Caco-2 (cell line): ENCODE results near the gene BCL10. TPM values are rescaled to one million over a fixed set of nuclear protein-coding genes. Genes with fewer than 3 reads are reported as not detected.

Source experiments
- BruUV-seq: library from RNA; stranded (reverse); fragments of 400-500 nt; replicated peaks from 2 replicates; lab custom pipeline; 2021; lab: Mats Ljungman, UMichigan
- CTCF ChIA-PET: fragments of 300-600 bp; sonication (Branson Sonifier 250); formaldehyde crosslinking; loops from one replicate; lab custom pipeline; 2022; ENCODE audit warnings: antibody characterized with exemption; lab: Charles Lee
- POLR2A ChIA-PET: fragments of 300-600 bp; sonication (Branson Sonifier 250); formaldehyde crosslinking; loops from one replicate; lab custom pipeline; 2022; ENCODE audit warnings: antibody characterized with exemption; lab: Charles Lee
- DNase-seq, 2 experiments: peaks; one replicate each; pipeline versions ENCODE4 v3.0.0 to v3.0.0-alpha.2; 2020 to 2022
- H3K27me3 ChIP-seq: replicated peaks from 2 replicates; pipeline ENCODE4 v1.6.0; 2011; ENCODE audit warnings: low read length; ENCODE audit not compliant: control insufficient read depth, insufficient read depth
- H3K36me3 ChIP-seq: 2 replicates; pipeline ENCODE4 v1.5.1; 2011; ENCODE audit warnings: low read length; ENCODE audit not compliant: control insufficient read depth, insufficient read depth
- H3K4me1 ChIP-seq: fragments of 250-450 bp; sonication (Bioruptor Pico); 2 replicates; pipeline ENCODE4 v1.5.1; 2020; ENCODE audit warnings: mild to moderate bottlenecking
- H3K4me3 ChIP-seq: 2 replicates; pipeline ENCODE4 v1.5.1; 2011; ENCODE audit warnings: low read depth, mild to moderate bottlenecking, control low read depth, low read length
- H3K9me3 ChIP-seq: fragments of 250-450 bp; sonication (Bioruptor Pico); 2 replicates; pipeline ENCODE4 v1.5.1; 2020; ENCODE audit warnings: mild to moderate bottlenecking, moderate library complexity
- H3K27ac Mint-ChIP-seq: one replicate; pipeline ENCODE4 v1.8.0; 2022; ENCODE audit warnings: mixed read lengths; ENCODE audit not compliant: unreplicated experiment
- H3K27me3 Mint-ChIP-seq: one replicate; pipeline ENCODE4 v1.8.0; 2022; ENCODE audit warnings: mixed read lengths; ENCODE audit not compliant: insufficient read depth, unreplicated experiment
- H3K36me3 Mint-ChIP-seq: one replicate; pipeline ENCODE4 v1.8.0; 2022; ENCODE audit warnings: mild to moderate bottlenecking, mixed read lengths; ENCODE audit not compliant: insufficient read depth, unreplicated experiment
- H3K4me1 Mint-ChIP-seq: one replicate; pipeline ENCODE4 v1.8.0; 2022; ENCODE audit warnings: low read depth, mixed read lengths; ENCODE audit not compliant: unreplicated experiment
- H3K4me3 Mint-ChIP-seq: one replicate; pipeline ENCODE4 v1.8.0; 2022; ENCODE audit warnings: mild to moderate bottlenecking, moderate library complexity, mixed read lengths; ENCODE audit not compliant: unreplicated experiment
- H3K9me3 Mint-ChIP-seq: one replicate; pipeline ENCODE4 v1.8.0; 2022; ENCODE audit warnings: mixed read lengths; ENCODE audit not compliant: unreplicated experiment
- intact Hi-C: fragments of 100-400 bp; cut with micrococcal nuclease; formaldehyde crosslinking; loops from one replicate; pipeline ENCODE4 v1.10.0; 2022; ENCODE audit not compliant: unreplicated experiment
- total RNA-seq: library from RNA; stranded (reverse); gene quantifications from 2 replicates; pipeline ENCODE4 v1.2.3, GENCODE V29; 2022
- TF ChIP-seq, protein P1 (sequence below), 2 experiments: fragments of 200-600 bp in 1 of 2; IDR thresholded peaks; 1 replicate in 1 of 2; 2 replicates in 1 of 2; pipeline versions ENCODE4 v1.5.1 to v1.8.0; 2011 to 2022; ENCODE audit warnings: antibody characterized with exemption in 1 of 2, control low read depth in 1 of 2, inconsistent platforms in 1 of 2, low read depth in 1 of 2, low read length in 1 of 2, mild to moderate bottlenecking in 1 of 2, moderate library complexity in 1 of 2; ENCODE audit not compliant: insufficient read depth in 1 of 2, severe bottlenecking in 1 of 2, unreplicated experiment in 1 of 2

The BCL10 gene
- total RNA-seq, 1 experiment from 2014 or later: 18.1 TPM

DNA sequence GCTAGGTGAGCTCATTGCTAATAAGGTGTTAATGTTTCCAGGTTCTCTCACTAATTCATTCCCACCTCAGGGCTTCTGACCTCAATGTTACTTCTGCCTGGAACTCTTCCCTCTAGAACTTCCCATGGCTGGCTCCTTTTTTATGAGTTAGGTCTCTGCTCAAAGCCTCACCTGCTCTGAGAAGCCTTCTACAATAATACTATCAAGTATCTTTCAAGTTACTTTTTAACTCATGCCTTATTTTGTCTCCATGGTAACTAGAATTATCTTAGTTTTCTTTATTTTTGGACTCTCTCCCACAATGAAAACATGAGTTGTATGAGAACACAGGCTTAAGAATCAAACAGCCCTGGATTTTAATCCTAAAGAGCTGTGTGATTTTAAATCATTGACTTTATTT lies 13.4 kb downstream of the BCL10 start:
- no peak overlapping the region for H3K4me3 ChIP-seq
- no peak overlapping the region for H3K4me3 Mint-ChIP-seq
- TF ChIP-seq, protein P1, sequence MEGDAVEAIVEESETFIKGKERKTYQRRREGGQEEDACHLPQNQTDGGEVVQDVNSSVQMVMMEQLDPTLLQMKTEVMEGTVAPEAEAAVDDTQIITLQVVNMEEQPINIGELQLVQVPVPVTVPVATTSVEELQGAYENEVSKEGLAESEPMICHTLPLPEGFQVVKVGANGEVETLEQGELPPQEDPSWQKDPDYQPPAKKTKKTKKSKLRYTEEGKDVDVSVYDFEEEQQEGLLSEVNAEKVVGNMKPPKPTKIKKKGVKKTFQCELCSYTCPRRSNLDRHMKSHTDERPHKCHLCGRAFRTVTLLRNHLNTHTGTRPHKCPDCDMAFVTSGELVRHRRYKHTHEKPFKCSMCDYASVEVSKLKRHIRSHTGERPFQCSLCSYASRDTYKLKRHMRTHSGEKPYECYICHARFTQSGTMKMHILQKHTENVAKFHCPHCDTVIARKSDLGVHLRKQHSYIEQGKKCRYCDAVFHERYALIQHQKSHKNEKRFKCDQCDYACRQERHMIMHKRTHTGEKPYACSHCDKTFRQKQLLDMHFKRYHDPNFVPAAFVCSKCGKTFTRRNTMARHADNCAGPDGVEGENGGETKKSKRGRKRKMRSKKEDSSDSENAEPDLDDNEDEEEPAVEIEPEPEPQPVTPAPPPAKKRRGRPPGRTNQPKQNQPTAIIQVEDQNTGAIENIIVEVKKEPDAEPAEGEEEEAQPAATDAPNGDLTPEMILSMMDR (IDR thresholded peaks at IDR 0.05; ENCODE audit: insufficient read depth in 1 of 2, low read depth in 1 of 2, low read length in 1 of 2, severe bottlenecking in 1 of 2, unreplicated experiment in 1 of 2): no peak
- no peaks in the 10 kb centered on the region for H3K9me3 ChIP-seq
- no peaks in the 10 kb centered on the region for H3K9me3 Mint-ChIP-seq
- peaks cover 8% of the 10 kb centered on the region for H3K4me1 Mint-ChIP-seq
- intact Hi-C loops: no loop called here
- ChIA-PET POLR2A (interaction anchor here (1.2 kb wide), 1 partner anchor 13 kb away, joined by 3 read pairs; the partner anchor contains the start of gene BCL10), CTCF (no interaction called here)
- BruUV-seq: no TSS peak
- DNase-seq: no peak
- no peaks in the 10 kb centered on the region for H3K4me1 ChIP-seq
- H3K36me3 ChIP-seq: no peaks in the 10 kb centered on the region
- peaks cover 44% of the 10 kb centered on the region for H3K36me3 Mint-ChIP-seq
- no peaks in the 10 kb centered on the region for H3K27me3 ChIP-seq
- no peak overlapping the region for H3K27ac Mint-ChIP-seq
- no peaks in the 10 kb centered on the region for H3K27me3 Mint-ChIP-seq

DNA sequence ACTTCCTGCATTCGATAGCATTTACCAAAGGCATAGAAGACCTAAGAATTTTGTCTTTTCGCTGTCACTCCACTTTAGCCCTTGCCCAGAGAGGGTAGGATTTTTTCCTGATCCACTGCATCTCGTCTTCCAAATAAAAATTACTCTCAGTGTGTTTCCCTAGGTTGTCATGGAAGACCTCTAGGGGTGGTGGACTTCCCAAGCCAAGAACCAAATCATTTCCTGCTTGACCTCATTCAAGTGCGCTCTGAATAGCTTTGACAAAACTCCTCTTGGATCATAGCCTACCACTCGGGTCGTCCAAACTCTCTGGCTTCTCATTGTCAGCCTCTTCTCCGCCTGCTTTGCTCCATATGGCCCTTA lies 16.5 kb downstream of the BCL10 start:
- ChIA-PET CTCF (interaction anchor here (0.6 to 2.5 kb wide), 11 partner anchors 11 to 315 kb away, joined by 3 to 19 read pairs (median 5); partner anchors contain the start of gene BCL10), POLR2A (interaction anchor here (0.8 to 1.4 kb wide), 2 partner anchors 16 to 59 kb away, joined by 3 to 11 read pairs; partner anchors contain the start of genes BCL10 and SYDE2)
- Mint-ChIP-seq H3K27ac (peak overlapping the region; percentile 87), H3K27me3 (no peaks in the 10 kb centered on the region), H3K4me3 (peak overlapping the region; percentile 95), H3K36me3 (peaks cover 58% of the 10 kb centered on the region), H3K4me1 (peaks cover 15% of the 10 kb centered on the region), H3K9me3 (no peaks in the 10 kb centered on the region)
- intact Hi-C loops: loop anchor here (1.0 to 2.0 kb wide), 2 partner anchors 59 to 315 kb away; partner anchors contain the start of gene SYDE2
- Histone ChIP-seq H3K36me3 (no peaks in the 10 kb centered on the region), H3K27me3 (no peaks in the 10 kb centered on the region), H3K9me3 (no peaks in the 10 kb centered on the region), H3K4me1 (no peaks in the 10 kb centered on the region), H3K4me3 (0 out of 2 replicates have a peak overlapping the region, but pooled peaks have one; percentile 15)
- TF ChIP-seq, protein P1 (IDR thresholded peaks at IDR 0.05; ENCODE audit: insufficient read depth in 1 of 2, low read depth in 1 of 2, low read length in 1 of 2, severe bottlenecking in 1 of 2, unreplicated experiment in 1 of 2): no peak
- BruUV-seq: no TSS peak
- DNase-seq: no peak

DNA sequence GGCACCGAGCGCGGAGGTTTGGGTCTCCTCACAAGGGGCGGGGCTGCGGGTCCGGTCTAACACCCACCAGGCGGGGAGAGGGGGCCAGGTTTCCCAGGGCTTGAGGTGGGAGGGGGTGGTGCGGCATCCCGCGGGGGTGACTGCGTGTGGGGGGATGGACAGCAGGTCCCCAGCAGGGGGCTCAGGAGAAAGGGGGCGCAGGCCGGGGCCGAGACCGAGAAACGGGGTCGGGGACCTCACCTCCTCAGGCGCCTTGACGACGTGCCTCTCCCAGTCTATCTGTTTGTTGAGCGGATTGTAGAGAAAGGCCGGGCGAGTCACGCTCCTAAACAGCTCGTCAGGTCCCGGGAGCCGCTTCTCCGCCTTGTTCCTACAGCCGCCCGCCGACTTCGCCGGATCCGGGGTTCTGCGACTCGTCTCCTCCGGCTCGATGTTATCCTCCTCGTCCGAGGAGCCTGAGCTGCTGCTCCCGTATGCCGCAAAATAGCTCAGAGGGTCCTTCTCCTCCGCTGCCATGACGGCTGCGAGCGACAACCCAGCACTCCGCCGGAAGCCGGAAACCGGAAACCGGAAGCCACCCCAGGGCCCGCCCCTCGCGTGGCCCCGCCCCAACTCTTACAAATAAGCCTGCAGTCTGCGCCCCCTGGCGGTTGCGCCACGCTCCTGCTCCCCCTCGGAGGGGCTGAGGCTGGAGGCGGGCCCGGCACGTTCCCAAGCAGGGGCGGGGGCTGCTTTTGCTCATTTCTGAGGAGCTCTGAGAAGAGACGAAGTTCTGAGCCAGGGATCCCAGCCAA lies 17.1 kb downstream of the BCL10 start, which contains the start of gene C1orf52:
TSS of gene C1orf52 (minus strand) at position 545 of the 794 bp plus-strand sequence. CDS start at position 516, 29 bp downstream.
- Mint-ChIP-seq H3K27ac (peak within 1 kb of the TSS; percentile 87), H3K4me1 (peaks cover 15% of the 10 kb centered on the region), H3K27me3 (no peaks in the 10 kb centered on the region), H3K9me3 (no peaks in the 10 kb centered on the region), H3K36me3 (peaks cover 56% of the 10 kb centered on the region), H3K4me3 (peak within 1 kb of the TSS; percentile 95)
- no peaks in the 10 kb centered on the region for H3K27me3 ChIP-seq
- H3K4me3 ChIP-seq: peak within 1 kb of the TSS; percentile 80
- ChIA-PET CTCF (interaction anchor here (0.6 to 2.5 kb wide), 14 partner anchors 12 to 315 kb away, joined by 3 to 19 read pairs (median 4); partner anchors contain the start of gene BCL10), POLR2A (interaction anchor here (0.8 to 1.4 kb wide), 2 partner anchors 17 to 58 kb away, joined by 3 to 11 read pairs; partner anchors contain the start of genes BCL10 and SYDE2)
- H3K4me1 ChIP-seq: no peaks in the 10 kb centered on the region
- TF ChIP-seq, protein P1 (IDR thresholded peaks at IDR 0.05; ENCODE audit: insufficient read depth in 1 of 2, low read depth in 1 of 2, low read length in 1 of 2, severe bottlenecking in 1 of 2, unreplicated experiment in 1 of 2): peak; percentile 75 to 86
- peak; percentile 90 to 94 for DNase-seq
- H3K9me3 ChIP-seq: no peaks in the 10 kb centered on the region
- intact Hi-C loops: loop anchor here (1.0 to 2.0 kb wide), 2 partner anchors 59 to 314 kb away; partner anchors contain the start of gene SYDE2
- no peaks in the 10 kb centered on the region for H3K36me3 ChIP-seq
- no TSS peak for BruUV-seq
